ENCODE data around the gene ULK4.
"Not testable (repeated sequence)": the region's sequence is repeated elsewhere in the genome, so short reads cannot be mapped to it uniquely, and the experiment has no call there.

The ULK4 gene

DNA sequence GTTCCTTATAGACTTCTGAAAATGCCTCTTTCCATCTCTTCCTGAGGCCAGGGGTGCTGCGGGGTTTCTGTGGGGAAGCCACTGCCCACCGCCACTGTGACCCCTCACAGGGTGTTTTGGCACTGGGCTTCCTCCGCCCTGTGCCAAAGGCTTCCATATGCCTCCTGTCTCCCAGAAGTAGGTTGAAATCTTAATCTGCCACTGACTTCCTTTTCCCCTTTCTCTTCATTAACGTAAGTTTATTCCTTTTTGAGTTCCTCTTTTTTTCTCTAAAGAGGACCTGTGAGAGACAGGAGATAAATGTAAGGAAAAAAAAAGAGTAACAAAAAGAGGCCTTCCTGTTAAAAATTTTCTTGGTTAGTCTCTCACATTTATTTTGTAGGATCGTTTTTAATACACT is 542.1 kb downstream of the ULK4 start:
- Histone ChIP-seq H3K9me3 (no peaks in the 10 kb centered on the region), H3K4me3 (no peak overlapping the region), H3K4me1 (no peaks in the 10 kb centered on the region), H3K27me3 (ENCODE audit: low read depth) (no peaks in the 10 kb centered on the region), H3K36me3 (replicated peaks) (no peaks in the 10 kb centered on the region)
- in situ Hi-C loops (cut with MboI; ENCODE audit: low sequenced_read_pairs), result no loop called here
- no peak for DNase-seq (ENCODE audit: low spot score in 2 of 2)

DNA sequence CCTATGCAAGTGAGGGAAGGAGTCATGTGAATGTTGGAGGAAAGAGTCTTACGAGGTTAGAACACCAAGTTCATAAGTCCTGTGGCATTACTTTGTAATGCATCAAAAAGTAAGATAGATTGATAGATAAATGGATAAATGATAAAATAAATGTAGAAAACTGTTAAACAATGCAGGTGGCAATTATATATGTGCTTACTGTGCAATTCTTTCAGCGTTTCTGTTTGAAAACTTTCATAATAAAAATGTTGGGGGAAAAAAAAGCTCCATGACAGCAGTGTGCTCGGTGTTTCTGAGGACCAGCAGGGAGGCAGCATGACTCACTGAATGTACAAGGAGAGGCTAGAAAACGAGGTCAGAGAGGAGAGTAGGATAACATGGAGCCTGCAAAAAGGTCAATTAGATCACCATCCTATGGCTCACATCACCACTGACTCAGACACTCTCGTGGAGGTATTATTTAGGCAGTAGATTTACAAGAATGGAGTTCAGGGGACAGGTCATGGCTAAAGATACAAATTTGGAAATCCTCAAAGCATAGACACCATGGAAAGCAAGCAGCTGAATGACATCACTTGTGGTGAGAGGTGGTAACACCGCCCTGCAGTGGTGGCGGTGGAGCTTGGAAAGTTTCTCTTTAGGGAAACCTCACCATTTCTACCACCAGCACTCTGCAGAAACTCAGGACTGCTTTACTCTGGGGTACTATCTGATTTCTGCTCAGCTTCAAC is 542.8 kb downstream of the ULK4 start:
- in situ Hi-C loops (cut with MboI; ENCODE audit: low sequenced_read_pairs), result no loop called here
- H3K4me1 ChIP-seq, result no peaks in the 10 kb centered on the region
- H3K9me3 ChIP-seq, result no peaks in the 10 kb centered on the region
- DNase-seq (ENCODE audit: low spot score in 2 of 2), result no peak
- H3K27me3 ChIP-seq (ENCODE audit: low read depth), result no peaks in the 10 kb centered on the region
- H3K4me3 ChIP-seq, result no peak overlapping the region
- H3K36me3 ChIP-seq (replicated peaks), result no peaks in the 10 kb centered on the region

- no peak overlapping the region for H3K4me3 ChIP-seq
- in situ Hi-C loops (cut with MboI; ENCODE audit: low sequenced_read_pairs), result no loop called here
- no peaks in the 10 kb centered on the region for H3K27me3 ChIP-seq (ENCODE audit: low read depth)
- no peaks in the 10 kb centered on the region for H3K4me1 ChIP-seq
- H3K9me3 ChIP-seq, result no peaks in the 10 kb centered on the region
- DNase-seq (ENCODE audit: low spot score in 2 of 2), result no peak
- H3K36me3 ChIP-seq (replicated peaks), result no peaks in the 10 kb centered on the region
Measured at GRCh38 chr3:41417574-41417973, 544.3 kb downstream of the ULK4 start.

GRCh38 chr3:41411065-41411464 is 550.8 kb downstream of the ULK4 start:
- Histone ChIP-seq H3K4me1 (no peaks in the 10 kb centered on the region), H3K36me3 (replicated peaks) (no peaks in the 10 kb centered on the region), H3K4me3 (no peak overlapping the region), H3K27me3 (ENCODE audit: low read depth) (no peaks in the 10 kb centered on the region), H3K9me3 (no peaks in the 10 kb centered on the region)
- no peak for DNase-seq (ENCODE audit: low spot score in 2 of 2)
- in situ Hi-C loops (cut with MboI; ENCODE audit: low sequenced_read_pairs), result no loop called here

DNA sequence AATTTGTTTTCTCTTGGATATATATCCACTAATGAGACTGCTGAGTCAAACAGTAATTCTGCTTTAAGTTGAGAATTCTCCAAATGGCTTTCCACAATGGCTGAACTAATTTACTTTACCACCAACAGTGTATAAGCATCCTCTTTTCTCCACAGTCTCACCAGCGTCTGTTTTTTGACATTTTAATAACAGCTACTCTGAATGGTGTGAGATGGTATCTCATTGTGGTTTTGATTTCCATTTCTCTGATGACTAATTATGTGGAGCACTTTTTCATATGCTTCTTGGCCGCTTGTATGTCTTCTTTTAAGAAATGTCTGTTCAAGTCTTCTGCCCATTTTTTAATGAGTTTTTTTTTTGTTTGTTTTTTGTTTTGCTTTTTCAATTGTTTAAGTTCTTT is 556.4 kb downstream of the ULK4 start:
- Histone ChIP-seq H3K4me3 (no peak overlapping the region), H3K36me3 (replicated peaks) (no peaks in the 10 kb centered on the region), H3K4me1 (no peaks in the 10 kb centered on the region), H3K27me3 (ENCODE audit: low read depth) (no peaks in the 10 kb centered on the region), H3K9me3 (no peaks in the 10 kb centered on the region)
- DNase-seq (ENCODE audit: low spot score in 2 of 2), result no peak
- in situ Hi-C loops (cut with MboI; ENCODE audit: low sequenced_read_pairs), result no loop called here

GRCh38 chr3:41404582-41404981 is 557.3 kb downstream of the ULK4 start:
- Histone ChIP-seq H3K27me3 (ENCODE audit: low read depth) (no peaks in the 10 kb centered on the region), H3K36me3 (replicated peaks) (no peaks in the 10 kb centered on the region), H3K9me3 (no peaks in the 10 kb centered on the region), H3K4me1 (no peaks in the 10 kb centered on the region), H3K4me3 (no peak overlapping the region)
- in situ Hi-C loops (cut with MboI; ENCODE audit: low sequenced_read_pairs), result no loop called here
- no peak for DNase-seq (ENCODE audit: low spot score in 2 of 2)

DNA sequence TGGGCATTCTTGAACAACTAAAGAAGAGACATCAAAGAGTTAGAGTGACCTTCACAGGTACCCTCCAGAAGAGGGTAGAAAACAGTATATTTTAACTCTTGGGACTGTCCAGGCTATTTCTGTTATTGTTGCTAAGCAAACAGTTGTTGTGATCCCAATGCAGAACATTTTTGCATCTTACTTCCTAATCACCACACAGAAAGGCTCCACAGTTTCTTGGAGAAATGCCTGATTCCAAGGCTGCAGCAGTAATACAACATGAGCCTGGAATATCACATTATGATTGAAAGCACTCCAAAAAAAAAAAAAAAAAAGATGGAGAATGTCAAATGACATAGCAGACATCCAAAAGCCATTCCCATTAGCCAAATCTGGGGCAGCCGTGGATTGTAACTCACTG is 567.0 kb downstream of the ULK4 start:
- no peaks in the 10 kb centered on the region for H3K27me3 ChIP-seq (ENCODE audit: low read depth)
- in situ Hi-C loops (cut with MboI; ENCODE audit: low sequenced_read_pairs), result no loop called here
- H3K4me3 ChIP-seq, result no peak overlapping the region
- H3K9me3 ChIP-seq, result no peaks in the 10 kb centered on the region
- DNase-seq (ENCODE audit: low spot score in 2 of 2), result no peak
- no peaks in the 10 kb centered on the region for H3K36me3 ChIP-seq (replicated peaks)
- H3K4me1 ChIP-seq, result peaks cover 5% of the 10 kb centered on the region; the same call in 1 of the 2 replicates

DNA sequence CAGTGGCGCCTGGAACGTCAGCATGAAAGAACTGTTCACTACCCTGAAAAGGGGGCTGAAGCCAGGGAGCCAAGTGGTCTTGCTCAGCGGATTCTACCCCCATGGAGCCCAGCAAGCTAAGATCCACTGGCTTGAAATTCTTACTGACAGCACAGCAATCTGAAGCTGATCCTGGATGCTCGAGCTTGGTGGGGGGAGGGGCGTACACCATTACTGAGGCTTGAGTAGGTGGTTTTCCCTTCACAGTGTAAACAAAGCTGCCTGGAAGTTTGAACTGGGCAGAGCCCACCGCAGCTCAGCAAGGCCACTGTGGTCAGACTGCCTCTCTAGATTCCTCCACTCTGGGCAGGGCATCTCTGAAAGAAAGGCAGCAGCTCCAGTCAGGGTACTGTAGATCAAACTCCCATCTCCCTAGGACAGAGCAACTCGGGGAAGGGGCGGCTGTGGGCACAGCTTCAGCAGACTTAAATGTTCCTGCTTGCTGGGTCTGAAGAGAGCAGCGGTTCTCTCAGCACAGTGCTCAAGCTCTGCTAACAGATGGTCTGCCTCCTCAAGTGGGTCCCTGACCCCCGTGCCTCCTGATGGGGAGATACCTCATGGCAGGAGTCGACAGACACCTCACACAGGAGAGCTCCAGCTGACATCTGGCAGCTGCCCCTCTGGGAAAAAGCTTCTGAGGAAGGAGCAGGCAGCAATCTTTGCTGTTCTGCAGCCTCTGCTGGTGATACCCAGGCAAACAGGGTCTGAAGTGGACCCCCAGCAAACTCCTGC is 591.0 kb downstream of the ULK4 start:
- H3K36me3 ChIP-seq (replicated peaks); in situ Hi-C loops (cut with MboI; ENCODE audit: low sequenced_read_pairs); H3K27me3 ChIP-seq (ENCODE audit: low read depth); H3K9me3 ChIP-seq; DNase-seq (ENCODE audit: low spot score in 2 of 2); H3K4me1 ChIP-seq; H3K4me3 ChIP-seq: not testable (repeated sequence)

DNA sequence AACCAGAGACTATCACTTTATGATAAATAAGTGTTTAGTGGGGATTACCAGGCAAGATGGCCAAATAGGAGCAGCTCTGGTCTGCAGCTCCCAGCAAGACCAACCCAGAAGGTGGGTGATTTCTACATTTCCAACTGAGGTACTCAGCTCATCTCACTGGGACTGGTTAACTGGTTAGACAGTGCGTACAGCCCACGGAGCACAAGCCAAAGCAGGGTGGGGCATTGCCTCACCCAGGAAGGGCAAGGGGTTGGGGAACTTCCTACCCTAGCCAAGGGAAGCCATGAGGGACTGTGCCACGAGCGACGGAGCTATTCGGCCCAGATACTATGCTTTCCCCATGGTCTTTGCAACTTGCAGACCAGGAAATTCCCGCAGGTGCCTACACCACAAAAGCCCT is 591.6 kb downstream of the ULK4 start:
- no peaks in the 10 kb centered on the region; the same call in 1 of the 2 replicates for H3K9me3 ChIP-seq
- H3K27me3 ChIP-seq (ENCODE audit: low read depth), result no peaks in the 10 kb centered on the region
- no peak for DNase-seq (ENCODE audit: low spot score in 2 of 2)
- in situ Hi-C loops (cut with MboI; ENCODE audit: low sequenced_read_pairs), result no loop called here
- H3K4me1 ChIP-seq, result peaks cover 6% of the 10 kb centered on the region; the same call in 1 of the 2 replicates
- no peak overlapping the region for H3K4me3 ChIP-seq
- H3K36me3 ChIP-seq (replicated peaks), result no peaks in the 10 kb centered on the region

GRCh38 chr3:41369838-41370237 is 592.1 kb downstream of the ULK4 start:
- Histone ChIP-seq H3K36me3 (replicated peaks) (no peaks in the 10 kb centered on the region), H3K4me3 (no peak overlapping the region), H3K4me1 (peaks cover 6% of the 10 kb centered on the region), H3K27me3 (ENCODE audit: low read depth) (no peaks in the 10 kb centered on the region), H3K9me3 (no peaks in the 10 kb centered on the region; the same call in 1 of the 2 replicates)
- peak; percentile 37 to 65 for DNase-seq (ENCODE audit: low spot score in 2 of 2)
- in situ Hi-C loops (cut with MboI; ENCODE audit: low sequenced_read_pairs), result no loop called here

- no peaks in the 10 kb centered on the region for H3K9me3 ChIP-seq
- H3K4me1 ChIP-seq, result peaks cover 28% of the 10 kb centered on the region
- in situ Hi-C loops (cut with MboI; ENCODE audit: low sequenced_read_pairs), result no loop called here
- H3K27me3 ChIP-seq (ENCODE audit: low read depth), result no peaks in the 10 kb centered on the region
- no peak overlapping the region for H3K4me3 ChIP-seq
- no peak for DNase-seq (ENCODE audit: low spot score in 2 of 2)
- no peaks in the 10 kb centered on the region for H3K36me3 ChIP-seq (replicated peaks)
Measured at GRCh38 chr3:41365973-41366372, 595.9 kb downstream of the ULK4 start.

DNA sequence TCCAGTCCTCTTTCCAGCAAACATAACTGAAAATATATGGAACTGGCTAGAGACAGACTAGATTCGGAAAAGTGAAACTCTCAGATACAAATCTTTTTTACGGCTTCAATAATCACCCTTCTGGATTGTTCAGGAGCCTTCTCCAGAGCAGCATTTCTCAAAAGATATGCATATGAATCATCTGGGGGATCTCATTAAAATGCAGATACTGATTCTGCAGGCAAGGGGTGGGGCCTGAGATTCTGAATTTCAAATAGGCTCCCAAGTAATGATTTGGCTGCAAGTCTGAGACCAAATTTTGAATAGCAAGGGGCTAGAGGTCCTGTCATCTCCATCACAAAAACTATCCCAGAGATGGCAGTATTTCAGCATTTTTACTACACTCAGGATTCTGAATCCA is 597.2 kb downstream of the ULK4 start:
- DNase-seq (ENCODE audit: low spot score in 2 of 2), result peak; percentile 77 to 91
- in situ Hi-C loops (cut with MboI; ENCODE audit: low sequenced_read_pairs), result no loop called here
- H3K9me3 ChIP-seq, result no peaks in the 10 kb centered on the region

DNA sequence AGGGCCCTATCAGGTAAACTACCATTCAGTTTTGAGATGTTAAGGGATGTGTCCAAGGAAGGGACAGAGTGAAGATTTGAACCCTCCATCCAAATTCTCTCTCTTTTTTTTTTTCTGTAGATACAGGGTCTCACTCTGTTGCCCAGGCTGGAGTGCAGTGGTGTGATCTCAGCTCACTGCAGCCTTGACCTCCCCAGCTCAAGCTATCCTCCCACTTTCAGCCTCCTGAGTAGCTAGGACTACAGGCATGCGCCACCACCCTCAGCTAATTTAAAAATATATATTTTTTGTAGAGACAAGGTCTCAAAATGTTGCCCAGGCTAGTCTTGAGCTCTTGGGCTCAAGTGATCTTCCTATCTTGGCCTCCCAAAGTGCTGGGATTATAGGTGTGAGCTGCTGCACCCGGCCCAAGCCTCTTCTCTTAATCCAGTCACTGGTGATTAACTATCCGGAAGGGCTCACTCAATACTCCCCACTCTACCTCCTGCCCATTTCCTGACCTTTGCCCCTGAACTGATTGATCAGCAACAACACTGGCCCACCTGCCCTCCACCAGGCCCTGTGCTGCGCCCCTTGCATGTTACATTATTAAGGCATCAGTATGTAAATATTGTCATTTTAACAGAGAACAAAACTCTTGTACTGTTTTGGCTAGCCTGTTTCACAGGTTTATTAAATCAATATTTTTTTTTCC is 597.9 kb downstream of the ULK4 start:
- in situ Hi-C loops (cut with MboI; ENCODE audit: low sequenced_read_pairs), result no loop called here
- Histone ChIP-seq H3K4me3 (no peak overlapping the region), H3K27me3 (ENCODE audit: low read depth) (no peaks in the 10 kb centered on the region), H3K36me3 (replicated peaks) (no peaks in the 10 kb centered on the region), H3K4me1 (peaks cover 22% of the 10 kb centered on the region), H3K9me3 (no peaks in the 10 kb centered on the region)
- no peak for DNase-seq (ENCODE audit: low spot score in 2 of 2)

More for the DNA sequence above, 597.2 kb downstream of the ULK4 start:
- H3K4me1 ChIP-seq, result peaks cover 23% of the 10 kb centered on the region
- no peaks in the 10 kb centered on the region for H3K27me3 ChIP-seq (ENCODE audit: low read depth)
- H3K36me3 ChIP-seq (replicated peaks), result no peaks in the 10 kb centered on the region
- no peak overlapping the region for H3K4me3 ChIP-seq

Measured in HAP-1 (cell line).